Upper lobe of left lung (tissue), 6 donors: ENCODE data around the gene NF1. TPM values are rescaled to one million over a fixed set of nuclear protein-coding genes. Genes with fewer than 3 reads are reported as not detected.

Source experiments
- ATAC-seq, 2 donors: fragments of 200-7000 bp; cut with Tn5 transposase; one replicate each; pipeline ENCODE4 v1.9.1; 2022; ENCODE audit warnings: mild to moderate bottlenecking in 2 of 2, moderate library complexity in 2 of 2; ENCODE audit not compliant: low FRiP score in 2 of 2
- DNase-seq, 2 donors: peaks; one replicate each; pipeline ENCODE4 v3.0.0-alpha.2; 2019 to 2020
- H3K27ac ChIP-seq, 4 donors: fragments of 200-600 bp; sonication (generic); one replicate each; pipeline ENCODE4 v1.5.1; 2016 to 2019
- H3K27me3 ChIP-seq, 4 donors: fragments of 200-600 bp; sonication (generic); one replicate each; pipeline ENCODE4 v1.5.1; 2017 to 2019
- H3K36me3 ChIP-seq, 4 donors: fragments of 200-600 bp; sonication (generic); one replicate each; pipeline ENCODE4 v1.5.1; 2016 to 2019
- H3K4me1 ChIP-seq, 4 donors: fragments of 200-600 bp; sonication (generic); one replicate each; pipeline ENCODE4 v1.5.1; 2018 to 2019
- H3K4me3 ChIP-seq, 4 donors: fragments of 200-600 bp; sonication (generic); one replicate each; pipeline ENCODE4 v1.5.1; 2017 to 2019; ENCODE audit warnings: mild to moderate bottlenecking in 2 of 4, moderate library complexity in 1 of 4
- H3K9me3 ChIP-seq, 4 donors: fragments of 200-600 bp; sonication (generic); one replicate each; pipeline ENCODE4 v1.5.1; 2018 to 2019
- EP300 ChIP-seq, 4 donors: sonication (generic); formaldehyde crosslinking; IDR thresholded peaks; one replicate each; pipeline ENCODE4 v1.5.1; 2017; ENCODE audit warnings: antibody characterized with exemption in 4 of 4, control low read depth in 2 of 4
- POLR2A ChIP-seq, 4 donors: fragments of 450-650 bp; IDR thresholded peaks; one replicate each; pipeline ENCODE4 v1.5.1; 2016 to 2017; ENCODE audit warnings: antibody characterized with exemption in 4 of 4, mild to moderate bottlenecking in 2 of 4
- POLR2AphosphoS5 ChIP-seq, 2 donors: sonication (generic); formaldehyde crosslinking; IDR thresholded peaks; one replicate each; pipeline ENCODE4 v1.5.1; 2017; ENCODE audit warnings: antibody characterized with exemption in 2 of 2
- WGBS, 2 donors: methylation state at CpG; one replicate each; pipeline ENCODE4 v1.1.5; 2017 to 2018; 5-methylcytosine and 5-hydroxymethylcytosine counted together
- small RNA-seq, 4 donors: library from RNA; depleted of rRNA; stranded (forward); fragments of <200 nt; gene quantifications; one replicate each; pipeline ENCODE3, GENCODE V24; 2016
- total RNA-seq, 6 donors: library from RNA; depleted of rRNA in 4 of 6; stranded (reverse); fragments of >200 nt in 4 of 6; gene quantifications; one replicate each; pipeline versions ENCODE4 v1.1.0 to v1.2.1, GENCODE V29; 2016 to 2021
- TF ChIP-seq, protein P1 (sequence below), 6 experiments: fragments of 450-650 bp in 4 of 6; fragments of 200-600 bp in 2 of 6; sonication (generic) in 2 of 6; IDR thresholded peaks; one replicate each; pipeline ENCODE4 v1.5.1; 2016 to 2019; ENCODE audit warnings: antibody characterized with exemption in 6 of 6
- donor health status: DM: no; HTN: no; CAD: no; lungs with moderate emphysema.
- donor health status: DM: no; HTN: yes; CAD: no; lungs with severe emphysema.

Gene NF1
- total RNA-seq, 6 donors from 2014 or later = 35.5 to 85.1 (median 47.1) TPM

DNA sequence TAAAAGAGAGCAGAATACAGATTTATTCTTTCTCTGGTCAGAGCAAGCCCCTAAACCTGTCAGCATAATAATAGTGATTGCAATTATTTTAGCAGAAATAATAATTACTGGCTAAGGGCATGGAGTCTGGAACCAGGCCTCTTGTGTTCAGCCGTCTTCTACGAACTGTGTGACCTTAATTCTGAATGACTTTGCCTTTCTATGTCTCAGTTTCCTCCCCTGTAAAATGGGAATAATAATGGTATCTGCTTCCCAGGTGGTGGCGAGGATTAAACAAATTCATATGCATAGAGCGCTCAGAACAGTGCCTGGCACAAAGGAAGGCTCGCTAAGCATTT, 330.1 kb downstream of the NF1 start:
- Histone ChIP-seq H3K9me3 (no peaks in the 10 kb centered on the region), H3K27me3 (no peaks in the 10 kb centered on the region), H3K36me3 (no peaks in the 10 kb centered on the region), H3K27ac (no peak overlapping the region), H3K4me1 (no peaks in the 10 kb centered on the region), H3K4me3 (no peak overlapping the region)
- WGBS, 2 donors = 70 to 78% methylated on average over 5 of the region's 5 CpGs
- TF ChIP-seq POLR2A (IDR thresholded peaks at IDR 0.05) = no peak
- no peak for TF ChIP-seq EP300 (IDR thresholded peaks at IDR 0.05)
- TF ChIP-seq POLR2AphosphoS5 (IDR thresholded peaks at IDR 0.05) = no peak
- TF ChIP-seq, protein P1, sequence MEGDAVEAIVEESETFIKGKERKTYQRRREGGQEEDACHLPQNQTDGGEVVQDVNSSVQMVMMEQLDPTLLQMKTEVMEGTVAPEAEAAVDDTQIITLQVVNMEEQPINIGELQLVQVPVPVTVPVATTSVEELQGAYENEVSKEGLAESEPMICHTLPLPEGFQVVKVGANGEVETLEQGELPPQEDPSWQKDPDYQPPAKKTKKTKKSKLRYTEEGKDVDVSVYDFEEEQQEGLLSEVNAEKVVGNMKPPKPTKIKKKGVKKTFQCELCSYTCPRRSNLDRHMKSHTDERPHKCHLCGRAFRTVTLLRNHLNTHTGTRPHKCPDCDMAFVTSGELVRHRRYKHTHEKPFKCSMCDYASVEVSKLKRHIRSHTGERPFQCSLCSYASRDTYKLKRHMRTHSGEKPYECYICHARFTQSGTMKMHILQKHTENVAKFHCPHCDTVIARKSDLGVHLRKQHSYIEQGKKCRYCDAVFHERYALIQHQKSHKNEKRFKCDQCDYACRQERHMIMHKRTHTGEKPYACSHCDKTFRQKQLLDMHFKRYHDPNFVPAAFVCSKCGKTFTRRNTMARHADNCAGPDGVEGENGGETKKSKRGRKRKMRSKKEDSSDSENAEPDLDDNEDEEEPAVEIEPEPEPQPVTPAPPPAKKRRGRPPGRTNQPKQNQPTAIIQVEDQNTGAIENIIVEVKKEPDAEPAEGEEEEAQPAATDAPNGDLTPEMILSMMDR (IDR thresholded peaks at IDR 0.05) = no peak
- no peak for ATAC-seq
- no peak for DNase-seq

- WGBS, 2 donors = 49 to 58% methylated on average over 12 to 14 of the region's 17 CpGs
- ATAC-seq = peak; percentile 27 to 35
- no peak overlapping the region for H3K4me3 ChIP-seq
- TF ChIP-seq EP300 (IDR thresholded peaks at IDR 0.05) = no peak
- no peak for TF ChIP-seq POLR2A (IDR thresholded peaks at IDR 0.05)
- TF ChIP-seq, protein P1 (IDR thresholded peaks at IDR 0.05) = no peak
- TF ChIP-seq POLR2AphosphoS5 (IDR thresholded peaks at IDR 0.05) = no peak
- no peaks in the 10 kb centered on the region for H3K36me3 ChIP-seq
- H3K9me3 ChIP-seq = no peaks in the 10 kb centered on the region
- DNase-seq = peak in 1 of 2 donors; percentile 65
- H3K27ac ChIP-seq = no peak overlapping the region
- H3K4me1 ChIP-seq = no peaks in the 10 kb centered on the region
- no peaks in the 10 kb centered on the region for H3K27me3 ChIP-seq
These were observed 330.7 kb downstream of the NF1 start for GRCh38 chr17:31425282-31426040.

Small RNA genes lying within 50 kb of the gene (small RNA-seq; reads per million reads assigned to genes)
- 0 to 0.11 (median 0) reads per million in 4 donors for gene MIR4733

Other genes starting within 250 kb of the NF1 start
- 10 to 100 TPM in 3 of 6 donors, 1 to 10 TPM in 3; 3.4 to 77.5 (median 9.2) TPM for gene TEFM, start 188.7 kb upstream of the NF1 start, total RNA-seq
- 10 to 100 TPM; 15.8 to 54.5 (median 25.2) TPM for gene ADAP2, start 173.0 kb upstream of the NF1 start, total RNA-seq
- 10 to 100 TPM; 24.9 to 70.2 (median 32.5) TPM for gene RNF135, start 123.9 kb upstream of the NF1 start, total RNA-seq
- 10 to 100 TPM in 1 of 6 donors, 1 to 10 TPM in 4, not detected in 1; 2.1 to 25.7 (median 7.3) TPM for gene OMG, start 202.3 kb downstream of the NF1 start, total RNA-seq
- gene EVI2B, start 219.1 kb downstream of the NF1 start, total RNA-seq = 10 to 100 TPM; 23.1 to 90.0 (median 50.6) TPM
- gene EVI2A, start 226.6 kb downstream of the NF1 start, total RNA-seq = 10 to 100 TPM in 5 of 6 donors, 1 to 10 TPM in 1; 6.1 to 31.3 (median 23.8) TPM